ENCODE measurements around the gene TAF6. TPM values are rescaled to one million over a fixed set of nuclear protein-coding genes. Genes with fewer than 3 reads are reported as not detected.

Gene TAF6
- total RNA-seq, 1 donor from 2014 or later = 16.3 TPM

- DNase-seq = no peak
Observed at GRCh38 chr7:100120733-100121036, 1.5 kb upstream of the TAF6 start.

DNA sequence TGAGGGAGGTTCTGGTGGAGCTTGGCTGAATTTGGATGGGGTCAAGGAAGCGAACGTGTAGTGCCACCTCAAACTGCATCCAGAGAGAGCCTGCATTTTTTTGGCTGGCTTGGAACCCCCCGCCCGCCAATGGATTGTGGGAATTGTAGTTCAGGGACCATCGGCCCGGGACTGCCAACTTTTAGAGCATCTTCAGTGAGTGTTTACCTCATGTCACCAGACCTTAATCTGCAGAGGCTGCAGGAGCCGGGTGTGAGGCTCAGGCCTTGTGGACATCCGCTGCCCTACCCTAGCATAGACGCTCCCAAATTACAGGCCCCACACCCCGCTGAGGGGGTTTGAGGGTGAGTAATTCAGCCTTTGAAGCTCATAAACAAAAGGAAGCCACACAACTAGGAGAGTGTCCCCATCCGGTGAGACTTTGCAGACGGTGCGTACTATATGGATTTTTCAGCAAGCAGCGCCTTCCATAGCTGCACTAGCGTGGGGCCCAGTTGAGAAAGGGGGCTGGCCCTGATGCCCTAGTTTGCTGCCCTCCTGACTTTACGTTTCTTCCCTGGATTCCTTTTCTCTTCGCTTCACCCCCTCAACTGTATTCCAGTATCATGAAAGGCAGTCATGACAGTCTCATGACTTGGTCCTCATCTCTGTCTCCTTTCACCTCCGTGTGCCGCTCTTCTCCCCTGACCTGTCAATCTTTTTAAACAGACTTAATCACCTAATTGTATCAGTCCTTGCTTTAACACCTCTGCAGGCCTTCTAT is 993 bp upstream of the TAF6 start:
- DNase-seq = peak; percentile 80

- no peak for DNase-seq
Observed at GRCh38 chr7:100118388-100119071, 628 bp downstream of the TAF6 start.

DNA sequence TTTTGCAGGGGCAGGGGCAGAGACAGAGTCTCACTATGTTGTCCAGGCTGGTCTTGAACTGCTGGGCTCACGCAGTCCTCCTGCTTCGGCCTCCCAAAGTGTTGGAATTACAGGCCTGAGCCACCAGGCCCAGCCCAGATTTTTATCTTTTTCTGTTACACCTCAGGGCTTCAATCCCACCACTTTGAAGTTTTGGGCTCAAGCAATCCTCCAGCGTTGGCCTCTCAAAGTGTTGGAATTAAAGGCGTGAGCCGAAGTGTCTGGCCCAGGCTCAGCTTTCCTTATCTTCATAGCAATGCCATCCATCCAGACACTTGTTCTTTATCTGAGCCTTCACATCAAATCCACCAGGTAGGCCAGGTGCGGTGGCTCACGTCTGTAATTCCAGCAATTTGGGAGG is 4.1 kb downstream of the TAF6 start:
- DNase-seq = no peak

- no peak for DNase-seq
Observed at GRCh38 chr7:100111914-100112313, 7.2 kb downstream of the TAF6 start.

DNA sequence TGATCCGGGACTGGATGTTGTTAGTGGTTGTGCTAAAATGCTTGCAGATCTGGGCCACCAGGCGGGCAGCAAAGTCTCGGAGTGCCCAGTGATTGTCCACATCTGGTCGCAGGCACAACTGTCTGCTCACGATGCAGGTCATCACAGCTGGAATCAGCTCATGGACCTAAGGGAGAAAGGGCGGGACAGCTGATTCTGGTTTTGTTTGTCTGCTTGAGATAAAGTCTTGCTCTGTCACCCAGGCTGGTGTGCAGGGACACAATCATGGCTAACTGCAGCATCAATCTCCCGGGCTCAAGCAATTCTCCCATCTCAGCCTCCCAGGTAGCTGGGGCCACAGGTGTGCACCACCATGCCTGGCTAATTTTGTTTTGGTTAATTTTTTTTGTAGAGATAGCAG is 8.0 kb downstream of the TAF6 start:
- no peak for DNase-seq

DNA sequence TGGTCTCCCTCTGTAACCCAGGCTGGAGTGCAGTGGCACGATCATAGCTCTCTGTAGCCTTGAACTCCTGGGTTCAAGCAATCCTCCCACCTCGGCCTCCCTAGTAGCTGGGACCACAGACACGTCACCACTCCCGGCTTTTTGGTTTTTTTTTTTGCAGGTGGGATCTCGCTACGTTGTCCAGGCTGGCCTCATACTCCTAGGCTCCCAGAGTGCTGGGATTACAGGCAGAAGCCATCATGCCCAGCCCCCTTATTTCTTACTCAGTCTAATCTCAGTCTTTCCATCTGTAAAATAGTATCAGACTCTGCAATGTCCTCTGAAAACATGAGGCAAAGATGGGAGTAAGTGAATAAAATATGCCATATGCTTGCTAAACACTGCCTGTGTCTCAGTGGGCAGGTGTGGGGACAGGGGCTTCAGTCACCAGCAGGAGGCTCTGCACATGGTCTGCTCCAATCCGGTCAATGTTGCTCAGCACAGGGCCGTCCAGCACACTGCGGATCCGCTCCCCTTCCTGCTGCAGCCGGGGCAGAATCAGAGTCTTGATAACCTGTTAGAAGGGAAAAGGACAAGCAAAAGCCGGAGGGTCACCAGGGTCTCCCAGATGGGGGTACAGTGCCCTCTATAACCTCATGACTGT is 9.5 kb downstream of the TAF6 start:
- DNase-seq = no peak

GRCh38 chr7:100107890-100108289 is 11.3 kb downstream of the TAF6 start:
- DNase-seq = no peak

DNA sequence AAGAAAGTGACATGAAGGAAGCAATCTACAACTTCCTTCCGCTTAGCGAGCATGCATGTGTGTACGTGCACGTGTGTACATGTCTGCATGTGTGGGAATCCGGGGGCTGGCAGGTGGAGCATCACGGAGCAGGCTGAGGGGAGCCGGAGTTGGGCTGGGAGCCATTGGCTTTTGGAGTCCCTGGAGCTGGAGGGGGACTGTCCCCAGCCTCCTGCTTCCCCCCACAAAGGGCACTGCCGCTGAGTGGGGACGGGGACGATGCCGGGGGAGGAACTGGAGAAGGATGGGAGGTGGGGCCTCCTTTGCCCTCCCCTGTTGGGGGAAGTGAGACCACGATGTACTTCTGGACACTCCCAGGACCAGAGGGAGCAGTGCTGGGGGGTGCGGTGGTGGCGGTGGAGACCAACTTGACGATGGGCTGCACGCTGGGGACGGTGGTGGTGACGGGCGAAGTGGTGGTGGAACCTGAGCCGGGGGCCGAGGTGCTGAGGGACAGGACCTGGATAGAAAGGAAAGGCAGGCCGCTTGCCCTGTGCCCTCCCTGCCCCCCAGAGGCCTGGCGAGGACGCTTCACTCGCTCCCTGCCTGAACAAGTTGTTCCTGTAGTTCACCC is 11.9 kb downstream of the TAF6 start:
- DNase-seq = no peak

GRCh38 chr7:100106633-100107032 is 12.5 kb downstream of the TAF6 start:
- DNase-seq = no peak

- DNase-seq = no peak
Observed at GRCh38 chr7:100105534-100105933, 13.6 kb downstream of the TAF6 start.

GRCh38 chr7:100102950-100103840 is 16.0 kb downstream of the TAF6 start:
- DNase-seq = no peak

GRCh38 chr7:100101016-100101862 is 17.9 kb downstream of the TAF6 start, which contains the start of the genes AP4M1 and MCM7:
Gene AP4M1 (plus strand): TSS chr7:100101643. CDS start chr7:100101715, 72 bp downstream.
Gene MCM7 (minus strand): TSS chr7:100101397. CDS start chr7:100101294, 103 bp downstream.
- DNase-seq = peak; percentile 97

- peak; percentile 93 for DNase-seq
Observed at GRCh38 chr7:100100420-100101015, 18.6 kb downstream of the TAF6 start.

- no peak for DNase-seq
Observed at GRCh38 chr7:100099452-100099851, 19.7 kb downstream of the TAF6 start.

- DNase-seq = no peak
Observed at GRCh38 chr7:100098913-100099312, 20.2 kb downstream of the TAF6 start.

DNA sequence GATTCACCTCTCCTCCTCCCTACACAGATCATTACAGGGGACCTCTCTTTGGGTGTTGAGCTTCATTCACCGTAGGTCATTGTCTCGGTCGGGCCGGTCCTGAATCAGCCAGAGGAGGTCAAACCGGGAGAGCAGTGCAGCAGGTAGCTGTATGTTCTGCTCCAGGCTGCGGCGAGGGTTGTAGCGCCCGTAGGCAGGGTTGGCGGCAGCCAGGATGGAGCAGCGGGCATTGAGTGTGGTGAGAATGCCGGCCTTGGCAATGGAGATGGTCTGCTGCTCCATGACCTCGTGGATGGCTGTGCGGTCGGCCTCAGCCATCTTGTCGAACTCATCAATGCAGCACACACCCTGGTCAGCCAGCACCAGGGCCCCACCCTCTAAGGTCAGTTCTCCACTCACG is 23.5 kb downstream of the TAF6 start:
- no peak for DNase-seq

DNA sequence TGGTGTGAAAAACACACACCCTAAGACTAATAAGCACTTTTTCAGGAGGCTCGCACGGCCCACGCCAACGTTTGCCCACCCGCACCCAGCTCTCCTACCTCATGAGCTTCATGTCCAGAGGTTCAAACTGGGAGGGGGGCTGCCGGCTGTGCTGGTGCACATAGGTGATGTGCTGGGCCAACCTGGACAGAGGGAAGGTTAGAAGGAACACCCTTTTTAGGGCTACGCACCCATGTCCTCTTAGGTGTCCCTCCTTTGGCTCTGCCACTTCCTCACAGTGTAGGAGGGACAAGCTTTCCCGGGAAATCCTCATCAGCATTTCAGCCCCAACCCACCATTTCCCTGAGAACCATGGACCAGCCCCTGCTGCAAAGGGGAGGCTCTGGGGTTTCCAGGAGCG is 23.9 kb downstream of the TAF6 start:
- DNase-seq = no peak

- DNase-seq = no peak
Observed at GRCh38 chr7:100093925-100094486, 25.2 kb downstream of the TAF6 start.

DNA sequence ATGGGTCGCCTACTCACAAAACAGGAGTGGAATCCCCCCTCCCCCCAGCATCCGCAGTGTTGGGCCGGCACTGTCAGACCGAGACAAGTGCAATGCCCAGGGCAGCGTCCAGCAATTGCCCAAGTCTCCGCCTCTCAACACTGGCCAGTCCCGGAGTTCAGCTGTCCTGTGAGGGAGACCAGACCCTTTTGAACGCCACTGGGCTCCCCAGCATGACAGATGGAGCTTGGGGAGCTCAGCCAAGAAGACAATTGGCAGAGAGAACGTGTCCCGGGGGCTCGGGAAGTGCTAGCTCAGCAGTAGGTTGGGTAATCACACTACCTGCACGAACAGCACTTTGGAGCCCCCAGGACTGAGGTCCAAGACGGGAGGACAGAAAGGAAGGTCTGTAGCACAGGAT is 25.7 kb downstream of the TAF6 start:
- no peak for DNase-seq

Data from skin of body (tissue), 2 donors.